ENCODE data around the gene ITGAV. TPM values are rescaled to one million over a fixed set of nuclear protein-coding genes. Genes with fewer than 3 reads are reported as not detected.

ITGAV gene
- total RNA-seq, 1 donor from 2014 or later = 65.6 TPM

DNA sequence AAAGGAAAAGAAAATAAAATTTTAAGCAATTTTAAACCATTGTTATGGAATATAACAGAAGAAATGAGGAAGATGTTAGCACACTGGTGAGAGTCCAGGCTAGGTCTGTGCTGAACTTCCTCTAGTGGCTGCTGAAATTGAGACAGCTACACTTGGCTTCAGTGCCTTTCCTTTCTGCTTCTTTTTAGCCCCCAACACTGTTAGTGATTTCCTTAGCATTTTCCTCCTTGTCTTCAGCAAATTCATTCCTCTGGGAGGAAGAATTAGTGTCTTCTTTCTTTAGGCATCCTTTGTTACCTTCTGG is 47.6 kb downstream of the ITGAV start:
- Mint-ChIP-seq H3K36me3 (peaks cover 16% of the 10 kb centered on the region), H3K27ac (no peak overlapping the region), H3K4me3 (no peak overlapping the region), H3K4me1 (ENCODE audit: unreplicated experiment) (no peaks in the 10 kb centered on the region), H3K9me3 (no peaks in the 10 kb centered on the region), H3K27me3 (no peaks in the 10 kb centered on the region)
- TF ChIP-seq, protein P1, sequence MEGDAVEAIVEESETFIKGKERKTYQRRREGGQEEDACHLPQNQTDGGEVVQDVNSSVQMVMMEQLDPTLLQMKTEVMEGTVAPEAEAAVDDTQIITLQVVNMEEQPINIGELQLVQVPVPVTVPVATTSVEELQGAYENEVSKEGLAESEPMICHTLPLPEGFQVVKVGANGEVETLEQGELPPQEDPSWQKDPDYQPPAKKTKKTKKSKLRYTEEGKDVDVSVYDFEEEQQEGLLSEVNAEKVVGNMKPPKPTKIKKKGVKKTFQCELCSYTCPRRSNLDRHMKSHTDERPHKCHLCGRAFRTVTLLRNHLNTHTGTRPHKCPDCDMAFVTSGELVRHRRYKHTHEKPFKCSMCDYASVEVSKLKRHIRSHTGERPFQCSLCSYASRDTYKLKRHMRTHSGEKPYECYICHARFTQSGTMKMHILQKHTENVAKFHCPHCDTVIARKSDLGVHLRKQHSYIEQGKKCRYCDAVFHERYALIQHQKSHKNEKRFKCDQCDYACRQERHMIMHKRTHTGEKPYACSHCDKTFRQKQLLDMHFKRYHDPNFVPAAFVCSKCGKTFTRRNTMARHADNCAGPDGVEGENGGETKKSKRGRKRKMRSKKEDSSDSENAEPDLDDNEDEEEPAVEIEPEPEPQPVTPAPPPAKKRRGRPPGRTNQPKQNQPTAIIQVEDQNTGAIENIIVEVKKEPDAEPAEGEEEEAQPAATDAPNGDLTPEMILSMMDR (conservative IDR thresholded peaks at IDR 0.05) = no peak
- DNase-seq (ENCODE audit: extremely low spot score, unreplicated experiment) = no peak

DNA sequence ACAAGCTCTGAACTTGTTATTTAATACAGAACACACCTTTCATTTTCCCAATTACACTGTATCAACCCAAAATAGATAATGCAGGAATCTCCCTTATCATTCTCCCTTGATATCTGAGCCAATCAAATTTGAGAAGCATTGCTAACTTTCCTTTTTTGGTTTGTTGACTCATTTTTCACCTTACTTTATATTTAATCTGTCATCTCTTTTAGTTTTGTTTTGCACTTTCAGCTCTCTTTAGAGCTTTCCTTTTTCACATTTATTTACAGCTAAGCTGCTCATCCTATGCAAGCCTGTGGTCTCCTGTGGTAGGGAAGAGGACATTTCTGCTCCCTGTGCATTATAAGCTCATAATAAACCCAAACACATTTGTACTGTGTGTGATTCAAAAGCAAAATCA is 50.1 kb downstream of the ITGAV start:
- no peak for DNase-seq (ENCODE audit: extremely low spot score, unreplicated experiment)
- no peaks in the 10 kb centered on the region for H3K4me1 Mint-ChIP-seq (ENCODE audit: unreplicated experiment)
- no peak overlapping the region for H3K27ac Mint-ChIP-seq
- no peaks in the 10 kb centered on the region for H3K9me3 Mint-ChIP-seq
- no peak overlapping the region for H3K4me3 Mint-ChIP-seq
- H3K27me3 Mint-ChIP-seq = no peaks in the 10 kb centered on the region
- H3K36me3 Mint-ChIP-seq = peaks cover 19% of the 10 kb centered on the region
- TF ChIP-seq, protein P1 (conservative IDR thresholded peaks at IDR 0.05) = no peak

DNA sequence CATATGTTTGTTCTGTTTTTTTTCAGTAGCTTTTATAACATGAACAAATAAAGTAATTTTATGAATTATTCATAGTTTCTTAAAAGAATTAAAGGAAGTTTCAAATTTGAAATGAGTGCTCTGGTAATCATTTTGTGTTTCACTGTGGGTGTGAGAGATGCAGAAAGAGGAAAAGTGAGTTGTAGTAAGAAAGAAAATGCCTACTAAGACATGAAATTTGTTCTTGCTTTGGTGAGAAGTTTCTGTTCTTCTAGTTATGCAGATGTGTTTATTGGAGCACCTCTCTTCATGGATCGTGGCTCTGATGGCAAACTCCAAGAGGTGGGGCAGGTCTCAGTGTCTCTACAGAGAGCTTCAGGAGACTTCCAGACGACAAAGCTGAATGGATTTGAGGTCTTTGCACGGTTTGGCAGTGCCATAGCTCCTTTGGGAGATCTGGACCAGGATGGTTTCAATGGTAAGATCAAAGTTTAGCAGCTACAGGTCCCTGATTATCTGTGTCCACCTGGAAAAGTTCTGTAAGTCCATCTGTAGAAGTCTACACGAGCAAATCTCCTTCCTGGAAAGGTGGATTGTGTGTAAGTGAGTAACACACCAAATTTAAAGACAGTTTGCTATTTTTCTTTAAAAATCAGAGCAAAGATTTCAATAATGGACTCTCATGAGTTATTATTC is 51.4 kb downstream of the ITGAV start:
- H3K27me3 Mint-ChIP-seq = no peaks in the 10 kb centered on the region
- no peak overlapping the region for H3K27ac Mint-ChIP-seq
- H3K4me3 Mint-ChIP-seq = no peak overlapping the region
- no peaks in the 10 kb centered on the region for H3K4me1 Mint-ChIP-seq (ENCODE audit: unreplicated experiment)
- no peak for DNase-seq (ENCODE audit: extremely low spot score, unreplicated experiment)
- no peaks in the 10 kb centered on the region for H3K9me3 Mint-ChIP-seq
- TF ChIP-seq, protein P1 (conservative IDR thresholded peaks at IDR 0.05) = no peak
- peaks cover 23% of the 10 kb centered on the region for H3K36me3 Mint-ChIP-seq

DNA sequence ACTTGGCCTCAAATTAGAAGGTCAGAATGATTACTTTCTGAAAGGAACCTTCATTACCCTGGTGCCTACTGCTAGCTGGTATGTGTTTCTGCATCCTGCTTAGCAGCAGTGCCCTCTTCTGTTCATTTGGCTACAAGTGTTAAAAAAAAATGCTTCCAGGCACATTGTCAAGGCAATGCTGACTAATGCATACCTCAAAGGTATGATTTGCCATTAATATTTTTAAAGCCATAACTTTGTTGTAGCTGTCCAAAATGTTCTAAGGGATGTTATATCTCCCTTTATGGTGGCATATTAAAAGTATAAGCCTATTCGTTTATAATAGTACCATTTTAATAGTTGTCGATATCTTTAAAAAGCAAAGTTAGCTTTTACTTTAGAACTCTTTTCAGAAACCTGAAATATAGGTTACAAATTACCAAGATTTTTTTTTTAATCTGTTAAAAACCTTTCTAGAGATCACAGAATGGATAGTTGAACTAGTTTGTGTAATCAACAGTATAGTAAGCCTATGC is 52.0 kb downstream of the ITGAV start:
- no peaks in the 10 kb centered on the region for H3K27me3 Mint-ChIP-seq
- no peaks in the 10 kb centered on the region for H3K9me3 Mint-ChIP-seq
- TF ChIP-seq, protein P1 (conservative IDR thresholded peaks at IDR 0.05) = peak; percentile 79
- H3K36me3 Mint-ChIP-seq = peaks cover 25% of the 10 kb centered on the region
- H3K4me3 Mint-ChIP-seq = no peak overlapping the region
- DNase-seq (ENCODE audit: extremely low spot score, unreplicated experiment) = no peak
- no peak overlapping the region for H3K27ac Mint-ChIP-seq
- no peaks in the 10 kb centered on the region for H3K4me1 Mint-ChIP-seq (ENCODE audit: unreplicated experiment)

DNA sequence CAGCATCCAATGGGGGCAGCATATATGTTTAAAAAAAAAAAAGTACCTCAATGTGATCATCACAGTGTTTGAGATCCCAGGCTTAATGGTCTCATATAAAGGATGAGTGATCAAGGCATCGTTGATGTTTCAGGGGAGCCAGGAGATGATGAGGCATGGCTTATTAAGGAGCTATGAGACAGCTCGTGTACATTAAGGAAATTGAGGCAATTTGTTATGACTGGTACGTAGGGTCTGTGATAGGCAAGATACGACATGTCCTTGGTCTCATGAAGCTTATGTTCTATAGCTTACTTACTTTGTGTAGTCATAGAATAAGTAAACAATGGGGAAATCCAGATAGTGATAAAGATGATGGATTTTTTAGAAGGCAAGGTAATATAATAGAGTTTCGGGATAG is 54.9 kb downstream of the ITGAV start:
- TF ChIP-seq, protein P1 (conservative IDR thresholded peaks at IDR 0.05) = no peak
- peaks cover 20% of the 10 kb centered on the region for H3K36me3 Mint-ChIP-seq
- DNase-seq (ENCODE audit: extremely low spot score, unreplicated experiment) = no peak
- no peak overlapping the region for H3K27ac Mint-ChIP-seq
- no peak overlapping the region for H3K4me3 Mint-ChIP-seq
- no peaks in the 10 kb centered on the region for H3K4me1 Mint-ChIP-seq (ENCODE audit: unreplicated experiment)
- H3K9me3 Mint-ChIP-seq = no peaks in the 10 kb centered on the region
- H3K27me3 Mint-ChIP-seq = no peaks in the 10 kb centered on the region
